ENCODE data around the gene GC.
"Not testable (repeated sequence)": the region's sequence is repeated elsewhere in the genome, so short reads cannot be mapped to it uniquely, and the experiment has no call there.

GC gene, protein sequence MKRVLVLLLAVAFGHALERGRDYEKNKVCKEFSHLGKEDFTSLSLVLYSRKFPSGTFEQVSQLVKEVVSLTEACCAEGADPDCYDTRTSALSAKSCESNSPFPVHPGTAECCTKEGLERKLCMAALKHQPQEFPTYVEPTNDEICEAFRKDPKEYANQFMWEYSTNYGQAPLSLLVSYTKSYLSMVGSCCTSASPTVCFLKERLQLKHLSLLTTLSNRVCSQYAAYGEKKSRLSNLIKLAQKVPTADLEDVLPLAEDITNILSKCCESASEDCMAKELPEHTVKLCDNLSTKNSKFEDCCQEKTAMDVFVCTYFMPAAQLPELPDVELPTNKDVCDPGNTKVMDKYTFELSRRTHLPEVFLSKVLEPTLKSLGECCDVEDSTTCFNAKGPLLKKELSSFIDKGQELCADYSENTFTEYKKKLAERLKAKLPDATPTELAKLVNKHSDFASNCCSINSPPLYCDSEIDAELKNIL

DNA sequence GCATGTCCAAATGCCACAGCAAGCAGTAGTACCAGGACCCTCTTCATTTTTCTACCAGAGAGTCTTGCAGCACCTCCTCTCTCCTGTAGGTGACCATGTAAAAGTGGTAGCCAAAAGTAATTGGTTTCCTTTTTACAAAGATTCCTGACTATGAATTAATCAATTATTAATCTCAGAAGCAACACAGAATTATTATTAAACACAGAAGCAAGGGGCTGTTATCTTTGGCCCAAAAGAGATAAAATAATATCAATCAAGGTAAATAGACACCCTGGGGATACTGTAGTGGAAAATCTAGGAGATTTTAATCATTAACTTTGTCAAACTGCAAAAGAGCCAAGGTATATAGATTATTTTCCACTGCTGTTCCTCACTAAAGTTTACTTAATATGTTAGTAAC, at the start of gene GC:
Gene GC (minus strand): TSS at position 108 of the 400 bp plus-strand sequence. CDS start 61 bp downstream, at position 47.
- no peak for DNase-seq
- intact Hi-C loops (cut with DNase I), result no loop called here

DNA sequence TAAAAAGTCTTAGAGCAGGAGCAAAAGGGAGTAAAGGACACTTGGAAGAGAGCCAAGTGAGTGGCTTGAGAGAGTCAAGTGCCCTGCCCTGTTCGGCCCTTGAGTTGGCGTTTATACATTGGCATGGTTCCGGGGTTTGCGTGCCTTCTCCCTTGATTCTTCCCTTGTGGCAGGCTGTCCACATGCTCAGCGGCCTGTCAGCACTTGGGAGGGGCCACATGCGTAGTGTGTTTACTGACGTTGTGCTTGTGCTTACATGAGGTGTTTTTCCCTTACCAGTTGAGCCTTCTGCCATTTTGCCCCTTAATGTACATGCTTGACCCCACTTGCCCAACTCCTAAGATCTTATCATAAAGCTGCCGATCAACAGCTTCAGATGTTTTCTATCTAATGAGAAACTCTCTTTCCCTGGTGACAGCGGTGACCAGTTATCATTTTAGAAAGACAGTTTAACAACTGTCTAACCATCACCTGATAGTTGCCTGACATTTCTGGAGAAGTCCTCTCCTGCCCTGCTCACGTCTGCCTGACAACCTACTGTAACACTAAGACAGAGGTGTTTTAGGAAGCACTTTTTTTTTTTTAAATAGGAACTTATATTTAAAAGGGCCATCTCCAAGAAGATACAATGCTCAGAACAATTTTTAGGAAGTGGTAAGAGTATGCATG, 49.5 kb upstream of the GC start:
- no peak for DNase-seq
- intact Hi-C loops (cut with DNase I), result no loop called here

DNA sequence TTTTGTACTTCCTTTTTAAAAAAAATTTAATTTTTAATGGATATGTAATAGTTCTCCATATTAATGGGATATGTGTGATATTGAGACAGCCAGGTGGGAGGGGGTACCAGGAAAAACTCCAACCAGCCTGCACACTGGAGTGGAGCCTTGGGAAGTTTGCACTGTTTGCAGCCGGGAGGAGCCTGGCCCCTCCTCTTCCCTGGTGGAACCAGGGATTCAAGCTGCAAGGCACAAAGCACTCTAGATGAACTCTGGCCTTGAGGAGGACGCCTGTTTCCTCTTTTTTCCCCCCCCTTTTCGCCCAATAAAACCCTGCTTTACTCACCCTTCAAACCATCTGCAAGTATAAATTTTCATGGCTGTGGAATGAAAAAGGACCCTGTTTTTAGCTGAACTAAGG, 48.2 kb upstream of the GC start:
- intact Hi-C loops (cut with DNase I), result no loop called here
- no peak for DNase-seq

DNA sequence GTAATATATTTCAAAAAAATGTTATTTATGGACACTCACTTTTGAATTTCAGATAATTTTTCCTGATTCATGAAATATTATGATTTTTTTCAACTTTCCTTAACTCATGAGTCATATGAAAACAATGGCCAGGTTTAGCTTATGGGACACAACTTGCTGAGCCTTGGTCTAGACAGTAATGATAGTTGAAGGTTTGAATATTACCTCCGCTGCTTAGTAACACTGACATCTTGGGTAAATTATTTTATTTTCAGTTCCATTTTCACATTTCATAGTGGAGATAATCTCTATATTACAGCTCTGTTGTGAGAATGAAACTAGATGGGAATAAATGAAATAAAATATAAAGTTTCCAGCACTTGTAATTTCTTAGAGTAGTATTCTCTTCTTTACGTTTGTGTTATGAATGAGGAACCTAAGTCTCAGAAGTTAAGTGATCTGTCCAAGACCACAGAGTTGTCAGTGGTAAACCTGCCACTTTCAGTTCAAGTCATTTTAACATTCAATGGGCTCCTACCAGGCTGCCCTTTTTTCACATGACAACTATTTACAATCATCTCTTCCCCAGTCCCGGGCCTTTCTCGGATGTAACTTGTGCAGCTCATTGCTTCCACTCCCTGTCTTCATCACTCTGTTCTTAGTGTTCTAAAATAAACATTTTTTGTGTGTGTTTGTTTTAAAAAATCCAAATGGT, 46.8 kb upstream of the GC start:
- DNase-seq, result no peak
- intact Hi-C loops (cut with DNase I), result no loop called here

DNA sequence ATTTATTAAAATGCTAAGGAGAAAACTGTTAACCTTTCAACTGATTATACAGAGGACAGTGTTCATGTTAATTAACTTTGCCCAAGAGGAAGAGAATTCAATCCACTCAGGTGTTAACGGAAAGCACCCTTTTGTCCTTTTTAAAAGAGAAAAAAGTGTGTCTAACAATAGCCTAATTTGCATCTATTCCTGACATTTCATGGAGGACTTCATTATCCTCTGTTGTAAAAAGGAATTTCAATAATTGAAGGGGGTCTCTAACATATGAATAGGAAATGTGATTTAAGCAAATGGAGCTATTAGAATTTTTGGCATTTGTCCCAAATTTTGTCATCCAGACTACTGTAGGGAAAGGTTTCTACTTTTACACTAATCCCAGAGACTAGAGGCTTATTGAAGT, 44.6 kb upstream of the GC start:
- intact Hi-C loops (cut with DNase I), result no loop called here
- DNase-seq, result no peak

DNA sequence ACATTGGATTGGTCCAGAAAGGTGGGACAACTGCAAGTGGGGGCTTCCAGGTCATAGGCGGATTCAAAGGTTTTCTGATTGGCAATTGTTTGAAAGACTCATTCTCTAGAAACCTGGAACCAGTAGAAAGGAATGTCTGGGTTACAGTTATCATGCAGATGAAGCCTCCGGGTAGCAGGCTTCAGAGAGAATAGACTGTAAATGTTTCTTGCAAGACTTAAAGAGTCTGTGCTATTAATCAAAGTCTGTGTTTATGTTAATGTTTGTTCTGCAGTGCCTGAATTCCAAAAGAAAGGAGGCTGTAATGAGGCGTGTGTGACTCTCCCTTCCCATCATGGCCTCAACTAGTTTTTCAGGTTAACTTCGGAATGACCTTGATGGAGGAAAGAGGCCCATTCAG, 43.9 kb upstream of the GC start:
- intact Hi-C loops (cut with DNase I), result no loop called here
- no peak for DNase-seq

DNA sequence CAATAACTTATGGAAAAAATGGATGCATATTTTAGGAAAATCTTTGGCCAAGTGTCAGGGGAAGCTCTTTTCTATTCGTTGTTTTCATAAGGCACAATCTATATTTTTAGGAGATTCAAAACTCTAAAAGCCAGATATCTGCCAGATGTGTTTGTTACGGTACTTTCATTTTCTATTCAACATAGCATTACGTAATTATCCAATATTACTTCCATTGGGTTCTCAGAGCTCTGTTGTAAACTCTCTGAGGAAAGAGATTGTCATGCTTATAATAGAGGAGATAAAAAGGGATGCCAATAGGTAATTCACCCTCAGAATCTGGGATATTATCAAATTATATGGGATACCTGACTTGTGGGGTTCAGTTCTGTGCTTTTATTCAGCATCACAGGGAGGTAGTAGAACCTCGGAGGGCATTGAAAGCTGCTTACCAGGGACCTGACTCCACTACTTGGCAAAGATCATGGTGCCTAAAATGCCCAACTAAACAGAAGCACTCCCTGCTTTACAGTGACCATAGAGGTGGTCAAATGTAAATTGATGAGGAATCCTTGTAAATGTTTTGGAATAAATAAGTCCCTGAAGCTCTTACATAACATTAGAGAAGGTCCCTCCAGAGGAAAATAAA, 32.9 kb upstream of the GC start:
- intact Hi-C loops (cut with DNase I), result no loop called here
- no peak for DNase-seq

DNA sequence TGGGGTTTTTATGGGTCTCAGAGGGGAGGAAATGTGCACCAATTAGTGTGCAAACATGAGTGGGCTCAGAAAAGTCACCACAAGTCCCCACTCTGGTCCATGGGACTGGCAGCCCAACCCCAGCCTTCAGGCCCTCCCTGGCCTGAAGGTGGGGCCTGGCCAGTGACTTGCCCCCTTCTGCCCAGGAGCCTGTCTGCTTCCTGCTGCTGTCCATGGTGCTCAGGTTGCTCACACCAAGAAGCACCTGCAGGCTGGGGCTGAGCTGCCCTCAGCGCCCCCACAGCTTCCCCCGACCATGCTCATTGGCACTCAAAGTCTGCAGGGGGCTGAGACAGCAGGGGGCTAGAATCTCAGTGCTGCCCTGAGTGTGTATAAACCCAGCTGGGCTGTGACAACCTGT, 30.6 kb upstream of the GC start:
- intact Hi-C loops (cut with DNase I), result no loop called here
- no peak for DNase-seq

DNA sequence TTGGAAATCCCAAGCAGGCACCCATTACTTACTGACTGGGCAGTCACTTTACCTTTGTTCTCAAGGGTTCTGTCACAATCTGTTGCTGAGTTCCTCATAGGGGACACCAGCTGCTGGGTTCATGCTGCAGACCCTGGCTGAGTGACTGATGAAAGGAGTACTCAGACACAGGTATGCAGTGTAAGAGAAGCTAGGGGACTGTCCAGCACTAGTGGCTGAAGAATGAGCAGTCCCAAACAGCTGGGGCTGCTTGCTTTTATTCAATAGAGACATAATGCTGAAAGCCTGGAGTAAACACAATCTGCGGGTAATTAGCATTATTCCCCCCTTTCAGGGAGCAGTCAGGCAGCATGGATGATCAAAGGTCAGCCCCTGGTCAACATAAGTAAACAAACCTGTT, 25.9 kb upstream of the GC start:
- DNase-seq; intact Hi-C loops (cut with DNase I): not testable (repeated sequence)

DNA sequence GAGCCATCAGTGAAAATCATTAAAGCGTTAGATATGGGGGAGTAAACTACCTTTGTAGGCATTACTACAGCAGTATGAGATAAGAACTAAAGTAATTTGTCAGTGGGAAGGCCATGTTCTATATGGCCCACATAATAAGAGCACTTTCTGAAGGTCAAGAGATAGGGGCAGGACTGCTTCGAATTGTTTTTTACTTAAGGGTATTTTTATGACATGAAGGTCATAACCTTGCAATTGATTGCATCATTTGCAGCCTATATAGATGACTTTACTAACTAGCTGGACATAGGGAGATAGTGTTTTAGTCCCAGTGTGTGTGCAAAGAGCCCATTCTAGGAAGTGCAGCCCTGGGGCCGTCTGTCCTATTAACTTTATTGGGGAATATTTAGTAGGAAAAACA, 23.6 kb upstream of the GC start:
- intact Hi-C loops (cut with DNase I), result no loop called here

DNA sequence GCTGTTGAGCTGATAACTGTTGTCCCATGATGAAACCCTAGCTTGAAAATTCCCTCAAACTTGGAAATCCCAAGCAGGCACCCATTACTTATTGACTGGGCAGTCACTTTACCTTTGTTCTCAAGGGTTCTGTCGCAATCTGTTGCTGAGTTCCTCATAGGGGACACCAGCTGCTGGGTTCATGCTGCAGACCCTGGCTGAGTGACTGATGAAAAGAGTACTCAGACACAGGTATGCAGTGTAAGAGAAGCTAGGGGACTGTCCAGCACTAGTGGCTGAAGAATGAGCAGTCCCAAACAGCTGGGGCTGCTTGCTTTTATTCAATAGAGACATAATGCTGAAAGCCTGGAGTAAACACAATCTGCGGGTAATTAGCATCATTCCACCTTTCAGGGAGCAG, 21.4 kb upstream of the GC start:
- intact Hi-C loops (cut with DNase I); DNase-seq: not testable (repeated sequence)

More for the DNA sequence above, 23.6 kb upstream of the GC start:
- DNase-seq, result no peak

DNA sequence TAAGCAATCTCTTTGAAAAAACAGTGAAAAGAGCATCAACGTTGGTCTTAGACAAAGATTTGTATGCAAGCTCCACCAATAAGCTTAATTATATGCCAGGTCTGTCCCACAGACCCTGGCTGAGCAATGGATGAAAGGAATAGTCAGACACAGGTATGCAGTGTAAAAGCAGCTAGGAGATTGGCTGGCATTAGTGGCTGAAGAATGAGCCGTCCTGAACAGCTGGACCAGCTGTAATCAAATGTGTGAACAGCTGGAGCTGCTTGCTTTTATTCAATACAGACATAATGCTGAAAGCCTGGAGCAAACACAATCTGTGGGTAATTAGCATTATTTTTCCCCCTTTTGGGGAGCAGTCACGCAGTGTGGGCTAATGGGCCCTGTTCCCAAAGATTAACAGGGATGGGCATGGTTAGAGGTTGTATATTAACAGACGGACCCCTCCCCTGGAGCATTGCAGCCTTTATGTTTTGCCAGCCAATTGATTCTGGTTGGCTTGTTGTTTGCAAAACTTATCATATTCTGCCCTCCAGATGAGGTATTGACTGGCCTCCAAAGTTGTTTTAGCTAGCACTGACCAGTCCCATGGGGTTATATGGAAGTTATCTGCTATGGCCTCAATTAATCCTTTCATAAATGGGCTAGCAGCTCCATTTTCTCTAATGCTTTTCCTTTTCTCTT, 20.3 kb upstream of the GC start:
- DNase-seq; intact Hi-C loops (cut with DNase I): not testable (repeated sequence)

DNA sequence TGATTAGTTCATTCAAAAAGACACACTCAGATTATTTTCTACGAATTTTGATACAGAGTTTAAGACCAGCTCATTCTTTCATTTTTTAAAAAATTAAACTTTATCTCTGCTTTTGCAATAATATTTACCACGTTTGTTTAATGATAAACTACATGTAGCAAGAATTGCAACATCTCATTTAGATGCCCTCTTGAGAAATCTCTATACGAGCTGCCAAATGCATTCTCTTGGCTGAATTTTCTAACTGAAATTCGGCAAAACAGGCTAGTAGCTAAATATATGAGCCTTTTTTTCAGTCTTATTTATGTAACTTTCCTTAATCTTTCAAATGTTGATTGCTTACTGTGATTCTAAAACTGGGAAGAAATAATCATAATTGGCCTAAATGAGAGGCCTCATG, 2.1 kb upstream of the GC start:
- intact Hi-C loops (cut with DNase I), result no loop called here
- no peak for DNase-seq

DNA sequence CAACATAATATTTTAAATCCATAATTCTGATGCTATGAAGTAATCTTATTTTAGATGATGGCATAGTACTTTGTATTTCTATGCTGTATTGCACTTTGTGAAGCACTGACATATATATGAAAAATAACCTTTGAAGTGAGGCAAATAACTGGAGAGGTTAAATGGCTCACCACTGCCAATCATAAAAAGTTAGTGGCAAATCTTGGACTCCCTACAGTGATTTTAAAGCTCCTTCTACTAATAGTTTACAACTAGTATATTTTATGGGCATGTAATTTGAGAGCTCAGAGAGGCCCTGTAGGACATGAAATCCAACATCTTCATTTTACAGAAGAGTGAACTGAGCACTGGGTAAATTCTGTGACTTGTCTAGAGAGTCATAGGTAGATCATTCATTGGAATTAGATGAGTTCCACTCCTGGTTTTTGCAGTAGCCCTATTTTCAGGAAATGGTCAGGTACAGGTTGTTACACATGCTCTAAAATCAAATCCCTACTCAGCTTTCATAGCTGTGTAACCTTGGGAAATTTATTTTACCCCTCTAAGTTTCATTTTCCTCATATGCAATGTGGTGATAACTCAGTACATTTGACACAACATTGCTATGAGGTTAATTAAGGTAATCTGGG, 804 bp upstream of the GC start:
- intact Hi-C loops (cut with DNase I), result no loop called here
- no peak for DNase-seq

DNA sequence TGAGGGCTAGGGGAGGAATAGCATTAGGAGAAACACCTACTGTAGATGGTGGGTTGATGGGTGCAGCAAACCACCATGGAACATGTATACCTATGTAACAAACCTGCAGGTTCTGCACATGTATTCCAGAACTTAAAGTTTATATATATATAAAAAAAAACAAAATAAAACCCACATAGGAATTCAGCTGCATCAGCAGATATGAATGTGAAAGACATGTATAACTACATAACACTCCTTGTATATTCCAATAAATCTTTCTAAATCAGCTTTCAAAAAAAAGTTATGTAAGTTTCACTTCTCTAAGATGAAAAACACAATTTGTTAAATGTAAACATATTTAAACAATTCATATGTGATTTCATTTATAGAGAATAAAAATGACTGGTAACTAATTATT, 6.0 kb downstream of the GC start:
- intact Hi-C loops (cut with DNase I), result no loop called here

DNA sequence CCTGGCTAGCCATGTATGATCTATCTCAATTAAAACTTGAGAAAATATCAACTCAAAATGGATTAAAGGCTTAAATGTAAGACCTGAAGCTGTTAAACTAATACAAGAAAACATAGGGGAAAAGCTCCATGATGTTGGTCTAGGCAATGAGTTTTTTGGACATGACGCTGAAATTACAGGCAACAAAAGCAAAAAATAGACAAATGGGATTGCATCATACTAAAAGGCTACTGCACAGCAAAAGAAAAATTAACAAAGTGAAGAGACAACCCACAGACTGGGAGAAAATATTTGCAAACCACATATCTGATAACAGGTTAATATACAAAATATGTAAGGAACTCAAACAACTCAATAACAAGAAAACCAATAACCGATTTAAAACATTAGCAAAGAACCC, 8.4 kb downstream of the GC start:
- intact Hi-C loops (cut with DNase I), result no loop called here
- no peak for DNase-seq

More for the DNA sequence above, 6.0 kb downstream of the GC start:
- DNase-seq, result no peak

DNA sequence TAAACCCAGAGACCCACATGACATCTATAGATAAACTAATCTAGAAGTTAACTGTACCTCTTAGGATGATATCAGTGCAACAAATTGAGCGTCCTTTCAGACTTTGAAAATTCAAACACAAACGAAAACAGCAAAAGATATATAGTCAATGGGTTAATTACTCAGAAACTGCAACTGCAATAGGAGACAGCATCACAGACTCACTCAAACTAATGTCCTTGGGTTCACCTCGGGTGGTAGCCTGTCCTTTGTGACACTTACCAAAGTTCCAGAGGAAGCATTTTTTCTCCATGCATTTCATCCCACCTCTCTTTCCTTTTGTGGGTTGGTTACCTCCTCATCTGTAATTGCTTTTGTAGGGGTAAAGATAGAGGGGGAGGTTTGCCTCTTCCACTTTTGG, 9.7 kb downstream of the GC start:
- intact Hi-C loops (cut with DNase I), result no loop called here
- DNase-seq, result no peak

DNA sequence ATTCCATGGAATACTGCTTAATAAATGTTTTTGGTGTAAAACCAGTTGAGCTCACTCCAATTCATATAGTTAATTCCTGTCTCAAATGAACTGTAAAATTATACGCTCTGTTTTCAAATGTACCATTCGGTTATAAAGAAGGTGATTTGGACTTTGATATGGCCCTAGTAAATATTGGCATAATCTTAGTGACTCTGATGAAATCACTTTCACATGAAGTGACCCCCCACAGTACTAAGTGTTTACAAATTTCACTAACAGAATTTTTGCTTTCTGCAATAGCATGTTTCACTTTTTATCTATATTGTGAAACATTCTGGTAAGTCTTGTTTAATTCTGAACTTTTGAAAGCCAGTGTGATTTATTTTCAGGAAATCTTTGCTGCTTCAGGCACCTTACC, 10.9 kb downstream of the GC start:
- intact Hi-C loops (cut with DNase I), result no loop called here
- no peak for DNase-seq

DNA sequence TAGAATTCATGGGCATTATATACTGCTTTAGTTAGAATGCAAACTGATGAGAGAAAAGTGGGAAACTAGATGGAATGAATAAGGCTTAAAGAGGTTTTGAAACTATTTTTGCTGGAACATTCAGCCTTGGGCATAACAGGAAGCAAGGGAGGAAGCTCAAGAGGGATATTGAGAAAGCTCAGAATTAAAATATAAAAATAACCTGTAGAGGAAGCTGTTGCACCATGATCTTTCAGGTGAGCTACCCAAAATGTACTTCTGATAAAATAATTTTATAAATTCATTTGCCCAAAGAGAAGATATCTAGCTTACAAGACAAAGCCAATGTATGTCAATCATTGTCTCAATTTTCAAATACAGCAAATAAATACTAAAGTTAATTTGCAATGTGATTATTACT, 11.3 kb downstream of the GC start:
- DNase-seq, result no peak
- intact Hi-C loops (cut with DNase I), result no loop called here
